A549 (cell line): Measurements from ENCODE around the gene TMSB10. TPM values are rescaled to one million over a fixed set of nuclear protein-coding genes. Genes with fewer than 3 reads are reported as not detected.

Experiments
- ATAC-seq, 2 experiments: fragments of 200-7000 bp in 1 of 2; fragments of >200 bp in 1 of 2; cut with Nextera tagmentation in 1 of 2; cut with Tn5 transposase in 1 of 2; 3 replicates each; pipeline versions ENCODE4 v1.8.0 to v1.9.1; 2018 to 2020; ENCODE audit warnings: mild to moderate bottlenecking in 1 of 2, moderate library complexity in 1 of 2
- CTCF ChIA-PET: fragments of 300-600 bp; sonication (Branson Sonifier 250); formaldehyde crosslinking; extraction: SDS; loops from one replicate; lab custom pipeline; 2021; ENCODE audit warnings: antibody characterized with exemption, inconsistent platforms; lab: Yijun Ruan, JAX
- POLR2A ChIA-PET: fragments of 350-600 bp; formaldehyde crosslinking; extraction: SDS; loops from one replicate; lab custom pipeline; 2021; ENCODE audit warnings: antibody characterized with exemption, inconsistent platforms; lab: Yijun Ruan, JAX
- DNase-seq, 2 experiments: peaks; one replicate each; pipeline versions ENCODE4 v3.0.0 to v3.0.0-alpha.2; 2011 to 2016; ENCODE audit warnings: low read depth in 1 of 2, low spot score in 1 of 2
- FAIRE-seq: peaks from 2 replicates; lab custom pipeline; 2011; peaks lifted over from hg19 to GRCh38; lab: Jason Lieb, UNC
- H3K27ac ChIP-seq, 2 experiments: fragments of >200 bp; sonication (Bioruptor Twin); formaldehyde crosslinking; 3 replicates each; pipeline ENCODE4 v1.5.1; 2016 to 2017
- H3K4me1 ChIP-seq: fragments of >200 bp; sonication (Bioruptor Twin); formaldehyde crosslinking; 3 replicates; pipeline ENCODE4 v1.6.1; 2016
- H3K4me2 ChIP-seq: fragments of >200 bp; sonication (Bioruptor Twin); formaldehyde crosslinking; 3 replicates; pipeline ENCODE4 v1.6.1; 2016
- H3K4me3 ChIP-seq: fragments of >200 bp; sonication (Bioruptor Twin); formaldehyde crosslinking; 3 replicates; pipeline ENCODE4 v1.5.1; 2016
- H3K9me3 ChIP-seq: fragments of >200 bp; sonication (Bioruptor Twin); formaldehyde crosslinking; 3 replicates; pipeline ENCODE4 v1.6.1; 2016
- CBX2 ChIP-seq: fragments of 200-600 bp; sonication (generic); IDR thresholded peaks from 2 replicates; pipeline ENCODE4 v1.6.1; 2016; ENCODE audit warnings: low read depth, mild to moderate bottlenecking, borderline replicate concordance
- HOXA7 ChIP-seq: fragments of 250-450 bp; sonication (Bioruptor Pico); IDR thresholded peaks from 2 replicates; pipeline ENCODE4 v1.5.0; 2020; ENCODE audit warnings: mild to moderate bottlenecking, moderate library complexity
- HOXB5 ChIP-seq: fragments of 250-450 bp; sonication (Bioruptor Pico); IDR thresholded peaks from 2 replicates; pipeline ENCODE4 v1.5.0; 2020; ENCODE audit warnings: mild to moderate bottlenecking, moderate library complexity
- JUN ChIP-seq, 2 experiments: fragments of >200 bp; sonication (Bioruptor Twin); formaldehyde crosslinking; IDR thresholded peaks; 2 replicates in 1 of 2; 3 replicates in 1 of 2; pipeline ENCODE4 v1.6.1; 2016 to 2017
- MAX ChIP-seq: IDR thresholded peaks from 2 replicates; pipeline ENCODE4 v1.6.1; 2012
- MYC ChIP-seq: IDR thresholded peaks from 2 replicates; pipeline ENCODE4 v1.6.1; 2012; ENCODE audit warnings: mild to moderate bottlenecking, inconsistent platforms, low read length, improper control_type of control experiment, borderline replicate concordance
- NR3C1 ChIP-seq: fragments of >200 bp; sonication (Bioruptor Twin); formaldehyde crosslinking; IDR thresholded peaks from 3 replicates; pipeline ENCODE4 v1.6.1; 2017
- POLR2A ChIP-seq: IDR thresholded peaks from 2 replicates; pipeline ENCODE4 v1.6.1; 2012; ENCODE audit warnings: mild to moderate bottlenecking, low read length
- RARB ChIP-seq: fragments of 250-450 bp; sonication (Bioruptor Pico); IDR thresholded peaks from 2 replicates; pipeline ENCODE4 v1.8.0; 2021; ENCODE audit warnings: mild to moderate bottlenecking, moderate library complexity
- RFX5 ChIP-seq: fragments of 450-650 bp; IDR thresholded peaks from 2 replicates; pipeline ENCODE4 v1.7.1; 2014; ENCODE audit warnings: antibody characterized with exemption, mild to moderate bottlenecking, moderate library complexity
- RNF2 ChIP-seq: fragments of 200-600 bp; sonication (generic); IDR thresholded peaks from 2 replicates; pipeline ENCODE4 v1.6.1; 2016; ENCODE audit warnings: low read depth, mild to moderate bottlenecking, antibody characterized with exemption, moderate library complexity, borderline replicate concordance
- SREBF2 ChIP-seq: fragments of 450-650 bp; IDR thresholded peaks from 2 replicates; pipeline ENCODE4 v1.6.1; 2014; ENCODE audit warnings: mild to moderate bottlenecking, moderate library complexity
- TP53 ChIP-seq: fragments of 250-450 bp; sonication (Bioruptor Pico); IDR thresholded peaks from 2 replicates; pipeline ENCODE4 v1.5.0; 2021; ENCODE audit warnings: mild to moderate bottlenecking, moderate library complexity
- WGBS: methylation state at CpG from one replicate; pipeline ENCODE4 v1.1.6; 2017; ENCODE audit errors: missing lambda C conversion rate; 5-methylcytosine and 5-hydroxymethylcytosine counted together
- polyA plus RNA-seq, 4 experiments: library from polyadenylated mRNA; depleted of rRNA in 3 of 4; stranded (reverse); fragments of >200 nt; fragmentation: RNase III in 1 of 4; extraction: RNeasy Plus Mini Kit Qiagen cat#74134 plus additional on column Dnase treatment in 1 of 4; gene quantifications; 2 replicates in 3 of 4; 3 replicates in 1 of 4; pipeline ENCODE4 v1.2.3, GENCODE V29; 2011 to 2017
- TF ChIP-seq, protein P1 (sequence below): fragments of >200 bp; sonication (Bioruptor Twin); formaldehyde crosslinking; IDR thresholded peaks from 3 replicates; pipeline ENCODE4 v1.6.1; 2016
- TF ChIP-seq, protein P2 (sequence below): fragments of 450-650 bp; IDR thresholded peaks from 2 replicates; pipeline ENCODE4 v1.6.1; 2014; ENCODE audit warnings: antibody characterized with exemption
- TF ChIP-seq, protein P3 (sequence below): fragments of 150-350 bp; IDR thresholded peaks from 2 replicates; pipeline ENCODE4 v1.6.1; 2014; ENCODE audit warnings: low read depth, mild to moderate bottlenecking, low read length
- TF ChIP-seq, protein P4 (sequence below): fragments of >200 bp; sonication (Bioruptor Twin); formaldehyde crosslinking; IDR thresholded peaks from 2 replicates; pipeline ENCODE4 v1.6.1; 2016

The TMSB10 gene
- polyA plus RNA-seq, 2 of the 4 experiments (the other 2 are of a cell fraction) = 3,109 to 7,015 TPM

DNA sequence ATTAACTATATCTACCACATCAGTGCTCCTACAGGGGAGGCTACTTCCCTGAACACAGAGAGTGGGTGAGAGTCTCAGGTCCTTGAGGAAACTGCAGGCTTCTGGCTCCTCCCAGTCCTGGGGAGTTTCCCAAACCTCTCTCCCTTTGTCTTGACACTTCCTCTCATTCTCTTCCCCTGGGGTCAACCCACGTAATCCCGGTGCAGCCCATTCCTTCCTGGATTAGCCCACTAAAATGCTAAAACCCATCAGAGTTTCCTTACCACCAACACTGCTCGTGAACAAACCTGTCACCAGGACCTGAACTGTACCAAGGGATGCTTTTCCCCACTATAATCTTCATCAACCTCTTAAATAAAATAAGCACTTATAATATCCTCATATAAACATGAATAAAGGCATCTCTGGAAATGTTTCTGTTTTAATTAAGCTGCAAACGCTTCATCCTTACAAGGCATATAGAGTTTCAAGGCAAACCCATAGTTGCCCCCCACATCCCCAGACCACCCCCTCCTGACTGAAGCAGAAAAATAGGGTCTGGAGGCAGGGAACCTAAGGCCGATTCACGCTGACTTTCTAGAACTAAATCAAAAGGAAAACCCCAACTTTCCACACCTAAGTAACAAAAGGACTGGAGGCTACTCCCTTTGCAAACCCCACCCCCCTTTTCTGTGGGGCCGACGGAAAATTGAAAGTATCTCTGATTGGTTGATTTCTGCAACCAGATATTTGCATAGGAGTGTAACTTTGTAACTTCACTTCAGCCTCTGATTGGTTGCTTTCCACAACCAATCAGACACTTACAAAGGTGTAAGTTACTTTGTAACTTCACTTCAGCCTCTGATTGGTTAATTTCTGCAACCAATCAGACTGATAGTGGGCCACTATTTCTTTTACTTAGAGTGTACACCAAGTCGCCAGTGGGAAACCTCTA is 19.0 kb downstream of the TMSB10 start (continued):
- TF ChIP-seq, protein P1, sequence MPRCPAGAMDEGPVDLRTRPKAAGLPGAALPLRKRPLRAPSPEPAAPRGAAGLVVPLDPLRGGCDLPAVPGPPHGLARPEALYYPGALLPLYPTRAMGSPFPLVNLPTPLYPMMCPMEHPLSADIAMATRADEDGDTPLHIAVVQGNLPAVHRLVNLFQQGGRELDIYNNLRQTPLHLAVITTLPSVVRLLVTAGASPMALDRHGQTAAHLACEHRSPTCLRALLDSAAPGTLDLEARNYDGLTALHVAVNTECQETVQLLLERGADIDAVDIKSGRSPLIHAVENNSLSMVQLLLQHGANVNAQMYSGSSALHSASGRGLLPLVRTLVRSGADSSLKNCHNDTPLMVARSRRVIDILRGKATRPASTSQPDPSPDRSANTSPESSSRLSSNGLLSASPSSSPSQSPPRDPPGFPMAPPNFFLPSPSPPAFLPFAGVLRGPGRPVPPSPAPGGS = 0 out of 3 replicates have a peak, but pooled peaks have one; percentile 24
- TF ChIP-seq SREBF2 (no peak), TP53 (CRISPR knock-in tag) (no peak), JUN (IDR thresholded peaks at IDR 0.05) (0 out of 5 replicates have a peak, but pooled peaks of 1 of the 2 experiments have one; percentile 46), NR3C1 (no peak)
- TF ChIP-seq, protein P2, sequence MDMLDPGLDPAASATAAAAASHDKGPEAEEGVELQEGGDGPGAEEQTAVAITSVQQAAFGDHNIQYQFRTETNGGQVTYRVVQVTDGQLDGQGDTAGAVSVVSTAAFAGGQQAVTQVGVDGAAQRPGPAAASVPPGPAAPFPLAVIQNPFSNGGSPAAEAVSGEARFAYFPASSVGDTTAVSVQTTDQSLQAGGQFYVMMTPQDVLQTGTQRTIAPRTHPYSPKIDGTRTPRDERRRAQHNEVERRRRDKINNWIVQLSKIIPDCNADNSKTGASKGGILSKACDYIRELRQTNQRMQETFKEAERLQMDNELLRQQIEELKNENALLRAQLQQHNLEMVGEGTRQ = no peak
- TF ChIP-seq, all 56 proteins: peak for 5

DNA sequence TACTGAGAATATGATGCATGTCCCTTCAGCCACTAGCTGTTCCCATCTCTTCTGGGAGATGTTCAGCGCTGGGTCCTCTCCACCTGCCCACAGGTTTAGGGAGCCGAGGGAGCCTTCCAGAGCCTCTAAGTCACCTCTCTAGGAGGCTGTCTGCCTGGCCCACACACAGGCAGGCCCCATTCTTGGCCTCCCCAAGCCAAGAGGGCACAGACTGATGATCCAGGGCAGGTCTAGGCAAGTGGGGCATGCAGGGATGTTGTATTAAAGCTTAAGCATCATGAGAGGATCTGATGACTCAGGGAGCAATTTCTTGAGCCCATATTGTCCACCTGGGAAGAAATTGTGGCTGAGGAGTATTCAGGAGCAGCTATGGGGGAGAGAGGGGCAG is 19.9 kb downstream of the TMSB10 start:
- POLR2A ChIA-PET = interaction anchor here (0.6 to 3.1 kb wide), 17 partner anchors 14 to 428 kb away, joined by 3 to 98 read pairs (median 5); partner anchors contain the start of genes KCMF1, TMSB10 and TRABD2A

More for the DNA sequence above, 19.9 kb downstream of the TMSB10 start:
- CTCF ChIA-PET = interaction anchor here (0.6 to 11.3 kb wide), 70 partner anchors 10 to 473 kb away, joined by 3 to 260 read pairs (median 7); partner anchors contain the start of genes DNAH6, KCMF1, SUCLG1 and TMSB10
- ATAC-seq (peak in 1 of 2 experiments; percentile 17), DNase-seq (no peak), FAIRE-seq (no peak)
- Histone ChIP-seq H3K9me3 (no peaks in the 10 kb centered on the region), H3K4me1 (peaks cover 33% of the 10 kb centered on the region), H3K27ac (peak overlapping the region; percentile 91 to 93), H3K4me3 (peak overlapping the region; percentile 64; the same call in 2 of the 3 replicates), H3K4me2 (peak overlapping the region; percentile 76)
- TF ChIP-seq HOXB5 (CRISPR knock-in tag) (no peak), CBX2 (no peak), JUN (IDR thresholded peaks at IDR 0.05) (no peak), POLR2A (no peak), RARB (CRISPR knock-in tag) (no peak), MAX (no peak), HOXA7 (CRISPR knock-in tag) (no peak), MYC (no peak), RNF2 (no peak), RFX5 (no peak)
- TF ChIP-seq, protein P3, sequence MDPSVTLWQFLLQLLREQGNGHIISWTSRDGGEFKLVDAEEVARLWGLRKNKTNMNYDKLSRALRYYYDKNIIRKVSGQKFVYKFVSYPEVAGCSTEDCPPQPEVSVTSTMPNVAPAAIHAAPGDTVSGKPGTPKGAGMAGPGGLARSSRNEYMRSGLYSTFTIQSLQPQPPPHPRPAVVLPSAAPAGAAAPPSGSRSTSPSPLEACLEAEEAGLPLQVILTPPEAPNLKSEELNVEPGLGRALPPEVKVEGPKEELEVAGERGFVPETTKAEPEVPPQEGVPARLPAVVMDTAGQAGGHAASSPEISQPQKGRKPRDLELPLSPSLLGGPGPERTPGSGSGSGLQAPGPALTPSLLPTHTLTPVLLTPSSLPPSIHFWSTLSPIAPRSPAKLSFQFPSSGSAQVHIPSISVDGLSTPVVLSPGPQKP = no peak
- TF ChIP-seq, protein P2 = no peak
- TF ChIP-seq, protein P4, sequence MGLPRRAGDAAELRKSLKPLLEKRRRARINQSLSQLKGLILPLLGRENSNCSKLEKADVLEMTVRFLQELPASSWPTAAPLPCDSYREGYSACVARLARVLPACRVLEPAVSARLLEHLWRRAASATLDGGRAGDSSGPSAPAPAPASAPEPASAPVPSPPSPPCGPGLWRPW = no peak
- TF ChIP-seq, protein P1 = no peak
- WGBS = 93% methylated on average over 2 of the region's 2 CpGs
